SK-N-SH (cell line): ENCODE results near the gene RGS6. TPM values are rescaled to one million over a fixed set of nuclear protein-coding genes. Genes with fewer than 3 reads are reported as not detected.

Experiments
- CTCF ChIA-PET: fragments of 300-600, 350-600 bp; formaldehyde crosslinking; extraction: SDS; loops from one replicate; lab custom pipeline; 2021; lab: Yijun Ruan, JAX
- POLR2A ChIA-PET: fragments of 350-600 bp; sonication (Branson Sonifier 250); formaldehyde crosslinking; extraction: SDS; loops from one replicate; lab custom pipeline; 2020; ENCODE audit warnings: antibody characterized with exemption, inconsistent platforms; lab: Yijun Ruan, JAX
- DNase-seq: peaks from one replicate; pipeline ENCODE4 v3.0.0; 2012
- H2AFZ ChIP-seq: fragments of 200-600 bp; sonication (generic); 2 replicates; pipeline ENCODE4 v1.8.1; 2016; ENCODE audit warnings: antibody characterized with exemption, mild to moderate bottlenecking, low read depth
- H3F3A ChIP-seq: fragments of 200-600 bp; sonication (generic); replicated peaks from 2 replicates; pipeline ENCODE3; 2016; ENCODE audit warnings: antibody characterized with exemption, mild to moderate bottlenecking; ENCODE audit not compliant: insufficient read depth
- H3K27ac ChIP-seq, 2 experiments: fragments of 200-500 bp in 1 of 2; fragments of 200-600 bp in 1 of 2; sonication (Bioruptor generic) in 1 of 2; sonication (generic), shearing (Covaris generic) in 1 of 2; 2 replicates each; pipeline versions ENCODE4 v1.5.1 to v1.6.1; 2014 to 2016; ENCODE audit warnings: low read depth in 2 of 2, inconsistent platforms in 1 of 2, low read length in 1 of 2, mild to moderate bottlenecking in 1 of 2, mixed read lengths in 1 of 2
- H3K27me3 ChIP-seq: fragments of 200-600 bp; sonication (generic), shearing (Covaris generic); 2 replicates; pipeline ENCODE4 v1.6.1; 2016; ENCODE audit warnings: mixed run types; ENCODE audit not compliant: insufficient read depth
- H3K36me3 ChIP-seq, 2 experiments: fragments of 200-500 bp in 1 of 2; fragments of 200-600 bp in 1 of 2; sonication (Bioruptor generic) in 1 of 2; sonication (generic) in 1 of 2; replicated peaks in 1 of 2; 2 replicates each; pipeline versions ENCODE3 to v1.5.1; 2014 to 2016; ENCODE audit warnings: low read length in 1 of 2, mild to moderate bottlenecking in 1 of 2; ENCODE audit not compliant: insufficient read depth in 2 of 2, control insufficient read depth in 1 of 2
- H3K4me1 ChIP-seq, 2 experiments: fragments of 200-500 bp in 1 of 2; fragments of 200-600 bp in 1 of 2; sonication (Bioruptor generic) in 1 of 2; sonication (generic), shearing (Covaris generic) in 1 of 2; 2 replicates each; pipeline versions ENCODE4 v1.5.1 to v1.6.1; 2014 to 2016; ENCODE audit warnings: low read depth in 1 of 2, low read length in 1 of 2, mixed run types in 1 of 2; ENCODE audit not compliant: insufficient read depth in 2 of 2, control insufficient read depth in 1 of 2
- H3K4me2 ChIP-seq: fragments of 200-600 bp; sonication (generic), shearing (Covaris generic); 2 replicates; pipeline ENCODE4 v1.6.1; 2017; ENCODE audit warnings: mixed run types
- H3K4me3 ChIP-seq, 2 experiments: fragments of 200-500 bp in 1 of 2; fragments of 200-600 bp in 1 of 2; sonication (Bioruptor generic) in 1 of 2; sonication (generic), shearing (Covaris generic) in 1 of 2; 2 replicates each; pipeline versions ENCODE4 v1.5.1 to v1.8.1; 2014 to 2016; ENCODE audit warnings: low read depth in 2 of 2, inconsistent platforms in 1 of 2, low read length in 1 of 2, mild to moderate bottlenecking in 1 of 2, mixed read lengths in 1 of 2, moderate library complexity in 1 of 2
- H3K79me2 ChIP-seq: fragments of 200-600 bp; sonication (generic); 2 replicates; pipeline ENCODE4 v1.8.1; 2017; ENCODE audit warnings: mild to moderate bottlenecking; ENCODE audit not compliant: insufficient read depth
- H3K9ac ChIP-seq: fragments of 200-600 bp; sonication (generic); 2 replicates; pipeline ENCODE4 v1.6.1; 2017; ENCODE audit warnings: mixed run types
- H3K9me2 ChIP-seq: fragments of 200-600 bp; sonication (generic); 2 replicates; pipeline ENCODE4 v1.6.1; 2017; ENCODE audit warnings: mixed run types
- H3K9me3 ChIP-seq: fragments of 200-600 bp; sonication (generic); 2 replicates; pipeline ENCODE4 v1.6.1; 2017; ENCODE audit warnings: mixed run types, mild to moderate bottlenecking, moderate library complexity
- H4K20me1 ChIP-seq: fragments of 200-600 bp; sonication (generic); 2 replicates; pipeline ENCODE4 v1.6.1; 2017; ENCODE audit warnings: mild to moderate bottlenecking, mixed run types; ENCODE audit not compliant: insufficient read depth
- ELF1 ChIP-seq: IDR thresholded peaks from 2 replicates; pipeline ENCODE4 v1.4.0; 2012
- FOSL2 ChIP-seq: IDR thresholded peaks from 2 replicates; pipeline ENCODE4 v1.4.0; 2012; ENCODE audit warnings: low read depth, mild to moderate bottlenecking, moderate library complexity, borderline replicate concordance
- FOXJ3 ChIP-seq: sonication (generic); formaldehyde crosslinking; IDR thresholded peaks from 2 replicates; pipeline ENCODE4 v1.5.1; 2020; ENCODE audit warnings: mild to moderate bottlenecking, missing genetic modification reagents
- IRF3 ChIP-seq: fragments of 150-350 bp; IDR thresholded peaks from 2 replicates; pipeline ENCODE4 v1.6.1; 2016; ENCODE audit warnings: mild to moderate bottlenecking, low read depth, low read length
- MAX ChIP-seq: IDR thresholded peaks from 2 replicates; pipeline ENCODE4 v1.4.0; 2012; ENCODE audit warnings: low read depth
- MEF2A ChIP-seq: IDR thresholded peaks from 2 replicates; pipeline ENCODE4 v1.4.0; 2012; ENCODE audit warnings: low read depth, borderline replicate concordance
- MXI1 ChIP-seq: IDR thresholded peaks from 2 replicates; pipeline ENCODE4 v1.6.1; 2012; ENCODE audit warnings: mild to moderate bottlenecking, low read depth, low read length, improper control_type of control experiment
- NFIC ChIP-seq: IDR thresholded peaks from 2 replicates; pipeline ENCODE4 v1.4.0; 2012; ENCODE audit warnings: borderline replicate concordance
- NRF1 ChIP-seq: IDR thresholded peaks from 2 replicates; pipeline ENCODE4 v1.6.1; 2012; ENCODE audit warnings: low read depth, mild to moderate bottlenecking, low read length
- PBX3 ChIP-seq: IDR thresholded peaks from 2 replicates; pipeline ENCODE4; 2012
- RCOR1 ChIP-seq: fragments of 150-350 bp; IDR thresholded peaks from 2 replicates; pipeline ENCODE4 v1.6.1; 2017; ENCODE audit warnings: antibody characterized with exemption, low read length
- RXRA ChIP-seq: IDR thresholded peaks from 2 replicates; pipeline ENCODE4 v1.4.0; 2012; ENCODE audit warnings: low read depth, mild to moderate bottlenecking, borderline replicate concordance
- SIN3A ChIP-seq: IDR thresholded peaks from 2 replicates; pipeline ENCODE4 v1.6.1; 2012; ENCODE audit warnings: low read depth, mild to moderate bottlenecking, low read length, moderate library complexity, borderline replicate concordance
- USF2 ChIP-seq: fragments of 150-350 bp; IDR thresholded peaks from 2 replicates; pipeline ENCODE4 v1.6.1; 2017; ENCODE audit warnings: antibody characterized with exemption, low read length, low read depth, borderline replicate concordance
- ZBTB33 ChIP-seq: IDR thresholded peaks from 2 replicates; pipeline ENCODE4 v1.4.0; 2012; ENCODE audit warnings: low read depth, borderline replicate concordance
- WGBS: methylation state at CpG from one replicate; pipeline ENCODE4 v1.1.6; 2017; ENCODE audit warnings: low lambda C conversion rate; 5-methylcytosine and 5-hydroxymethylcytosine counted together
- polyA plus RNA-seq, 3 experiments: library from polyadenylated mRNA; depleted of rRNA; stranded (reverse); fragments of >200 nt; gene quantifications; 2 replicates each; pipeline ENCODE4 v1.2.3, GENCODE V29; 2012
- TF ChIP-seq, protein P1 (sequence below): IDR thresholded peaks from 2 replicates; pipeline ENCODE4 v1.6.1; 2012; ENCODE audit warnings: mild to moderate bottlenecking, low read depth, low read length, moderate library complexity

The RGS6 gene
- polyA plus RNA-seq, 1 of the 3 experiments (the other 2 are of a cell fraction) = not detected

- Histone ChIP-seq H4K20me1 (no peaks in the 10 kb centered on the region), H3K27ac (no peak overlapping the region), H2AFZ (no peak overlapping the region), H3K9me2 (no peaks in the 10 kb centered on the region), H3K79me2 (no peaks in the 10 kb centered on the region), H3K9me3 (no peaks in the 10 kb centered on the region), H3K9ac (no peak overlapping the region), H3F3A (no peaks in the 10 kb centered on the region), H3K27me3 (peaks cover 19% of the 10 kb centered on the region; the same call in 1 of the 2 replicates), H3K4me3 (no peak overlapping the region), H3K36me3 (no peaks in the 10 kb centered on the region), H3K4me2 (no peak overlapping the region), H3K4me1 (peaks cover 0 to 7% of the 10 kb centered on the region in 2 experiments; a peak in 1 of 4 replicates)
- WGBS = 53% methylated on average over 3 of the region's 3 CpGs
- TF ChIP-seq USF2 = no peak
- no peak for TF ChIP-seq FOSL2
- no peak for TF ChIP-seq PBX3
- POLR2A ChIA-PET = interaction anchor here (0.8 kb wide), 1 partner anchor 435 kb away, joined by 3 read pairs; no protein-coding TSS in a partner anchor
- DNase-seq = no peak
- CTCF ChIA-PET = interaction anchor here (0.7 to 8.9 kb wide), 55 partner anchors 8 to 717 kb away, joined by 3 to 339 read pairs (median 5); partner anchors contain the start of genes DCAF4 and DPF3
Measured at GRCh38 chr14:72513346-72513745, 581.1 kb downstream of the RGS6 start.

DNA sequence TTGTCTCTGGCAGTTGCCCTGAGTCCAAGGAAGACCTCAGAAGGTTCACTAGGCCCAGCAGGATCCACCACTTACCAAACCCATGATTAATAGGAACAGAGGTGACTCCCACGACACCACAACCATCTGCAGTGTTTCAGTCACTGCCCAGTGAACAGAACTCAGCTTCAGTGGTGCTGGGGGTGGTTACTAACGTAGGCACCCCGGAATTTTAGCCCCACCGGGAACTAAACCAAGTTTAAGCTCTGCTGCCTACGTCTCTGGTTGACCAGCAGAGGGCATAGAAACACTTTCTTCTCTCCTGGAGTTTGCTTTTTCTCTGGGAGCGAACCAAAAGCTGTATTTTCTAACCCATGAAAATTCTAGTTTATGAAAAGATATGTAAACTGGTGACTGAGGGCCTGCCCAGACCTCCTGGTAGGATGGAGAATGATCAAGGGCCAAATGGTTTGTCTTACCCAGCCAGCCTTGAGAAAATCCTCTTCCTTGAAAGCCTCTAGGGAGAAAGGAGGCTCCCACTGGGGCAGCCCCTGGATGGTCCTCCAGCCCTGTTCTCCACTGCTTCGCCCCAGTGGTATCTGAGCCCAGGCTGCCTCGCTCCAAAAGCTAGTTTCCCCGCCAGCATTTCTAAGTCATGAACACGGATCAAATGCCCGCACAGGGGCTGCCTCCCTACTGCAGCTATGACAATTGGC, 581.9 kb downstream of the RGS6 start:
- Histone ChIP-seq H3K9me2 (no peaks in the 10 kb centered on the region), H3K9ac (no peak overlapping the region), H2AFZ (no peak overlapping the region), H3K79me2 (no peaks in the 10 kb centered on the region), H3K27ac (no peak overlapping the region), H3K4me2 (no peak overlapping the region), H3F3A (no peaks in the 10 kb centered on the region), H3K36me3 (no peaks in the 10 kb centered on the region), H3K4me1 (peaks cover 0 to 7% of the 10 kb centered on the region in 2 experiments; a peak in 1 of 4 replicates), H3K9me3 (no peaks in the 10 kb centered on the region), H3K27me3 (peaks cover 19% of the 10 kb centered on the region; the same call in 1 of the 2 replicates), H3K4me3 (no peak overlapping the region; a peak in 1 of 4 replicates), H4K20me1 (no peaks in the 10 kb centered on the region)
- POLR2A ChIA-PET = interaction anchor here (0.8 kb wide), 1 partner anchor 434 kb away, joined by 3 read pairs; no protein-coding TSS in a partner anchor
- WGBS = 22% methylated on average over 7 of the region's 11 CpGs
- peak; percentile 50 for DNase-seq
- CTCF ChIA-PET = interaction anchor here (0.6 to 8.9 kb wide), 60 partner anchors 9 to 716 kb away, joined by 3 to 339 read pairs (median 5); partner anchors contain the start of genes DCAF4 and DPF3
- TF ChIP-seq NRF1 (no peak), ELF1 (no peak), MAX (no peak), MEF2A (no peak), IRF3 (no peak), NFIC (no peak), RXRA (no peak), FOSL2 (no peak), SIN3A (no peak), FOXJ3 (CRISPR knock-in tag) (no peak), ZBTB33 (no peak), MXI1 (no peak), RCOR1 (no peak)
- TF ChIP-seq, protein P1, sequence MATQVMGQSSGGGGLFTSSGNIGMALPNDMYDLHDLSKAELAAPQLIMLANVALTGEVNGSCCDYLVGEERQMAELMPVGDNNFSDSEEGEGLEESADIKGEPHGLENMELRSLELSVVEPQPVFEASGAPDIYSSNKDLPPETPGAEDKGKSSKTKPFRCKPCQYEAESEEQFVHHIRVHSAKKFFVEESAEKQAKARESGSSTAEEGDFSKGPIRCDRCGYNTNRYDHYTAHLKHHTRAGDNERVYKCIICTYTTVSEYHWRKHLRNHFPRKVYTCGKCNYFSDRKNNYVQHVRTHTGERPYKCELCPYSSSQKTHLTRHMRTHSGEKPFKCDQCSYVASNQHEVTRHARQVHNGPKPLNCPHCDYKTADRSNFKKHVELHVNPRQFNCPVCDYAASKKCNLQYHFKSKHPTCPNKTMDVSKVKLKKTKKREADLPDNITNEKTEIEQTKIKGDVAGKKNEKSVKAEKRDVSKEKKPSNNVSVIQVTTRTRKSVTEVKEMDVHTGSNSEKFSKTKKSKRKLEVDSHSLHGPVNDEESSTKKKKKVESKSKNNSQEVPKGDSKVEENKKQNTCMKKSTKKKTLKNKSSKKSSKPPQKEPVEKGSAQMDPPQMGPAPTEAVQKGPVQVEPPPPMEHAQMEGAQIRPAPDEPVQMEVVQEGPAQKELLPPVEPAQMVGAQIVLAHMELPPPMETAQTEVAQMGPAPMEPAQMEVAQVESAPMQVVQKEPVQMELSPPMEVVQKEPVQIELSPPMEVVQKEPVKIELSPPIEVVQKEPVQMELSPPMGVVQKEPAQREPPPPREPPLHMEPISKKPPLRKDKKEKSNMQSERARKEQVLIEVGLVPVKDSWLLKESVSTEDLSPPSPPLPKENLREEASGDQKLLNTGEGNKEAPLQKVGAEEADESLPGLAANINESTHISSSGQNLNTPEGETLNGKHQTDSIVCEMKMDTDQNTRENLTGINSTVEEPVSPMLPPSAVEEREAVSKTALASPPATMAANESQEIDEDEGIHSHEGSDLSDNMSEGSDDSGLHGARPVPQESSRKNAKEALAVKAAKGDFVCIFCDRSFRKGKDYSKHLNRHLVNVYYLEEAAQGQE = no peak
